ENCODE data around the gene HOXD11.

Gene HOXD11

DNA sequence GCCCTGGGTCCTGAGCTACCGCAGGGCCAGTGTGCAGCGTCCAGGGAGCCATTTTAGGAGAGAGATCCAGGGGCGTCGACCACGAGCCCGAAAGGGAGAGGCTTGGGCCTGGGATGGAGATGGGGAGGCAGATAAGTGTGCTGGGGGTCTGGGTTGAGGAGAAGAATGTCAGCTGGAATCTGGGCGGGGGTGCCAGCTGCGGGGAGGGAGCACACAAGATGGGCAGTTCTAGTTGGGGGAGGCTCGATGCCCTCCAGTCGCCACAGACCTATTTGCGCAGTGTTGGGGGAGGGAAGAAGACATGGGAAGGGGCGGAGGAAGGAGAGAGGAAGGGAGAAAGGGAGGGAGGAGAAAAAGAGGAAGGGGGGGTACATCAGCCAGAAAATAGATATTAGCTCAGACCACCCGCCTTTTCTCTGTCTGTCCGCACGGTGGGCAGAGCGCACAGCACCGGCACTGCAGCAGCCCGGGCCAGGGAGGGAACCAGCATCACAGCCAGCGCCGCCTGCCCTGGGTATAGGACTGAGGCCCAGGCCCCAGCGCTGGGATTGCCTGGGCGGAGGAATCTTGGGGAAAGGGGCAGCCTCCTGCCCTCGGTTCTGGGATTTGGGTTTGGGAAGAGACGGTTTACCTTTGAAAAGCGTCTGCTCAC is 1.9 kb upstream of the HOXD11 start:
- DNase-seq (ENCODE audit: low read depth, low spot score) = no peak

DNA sequence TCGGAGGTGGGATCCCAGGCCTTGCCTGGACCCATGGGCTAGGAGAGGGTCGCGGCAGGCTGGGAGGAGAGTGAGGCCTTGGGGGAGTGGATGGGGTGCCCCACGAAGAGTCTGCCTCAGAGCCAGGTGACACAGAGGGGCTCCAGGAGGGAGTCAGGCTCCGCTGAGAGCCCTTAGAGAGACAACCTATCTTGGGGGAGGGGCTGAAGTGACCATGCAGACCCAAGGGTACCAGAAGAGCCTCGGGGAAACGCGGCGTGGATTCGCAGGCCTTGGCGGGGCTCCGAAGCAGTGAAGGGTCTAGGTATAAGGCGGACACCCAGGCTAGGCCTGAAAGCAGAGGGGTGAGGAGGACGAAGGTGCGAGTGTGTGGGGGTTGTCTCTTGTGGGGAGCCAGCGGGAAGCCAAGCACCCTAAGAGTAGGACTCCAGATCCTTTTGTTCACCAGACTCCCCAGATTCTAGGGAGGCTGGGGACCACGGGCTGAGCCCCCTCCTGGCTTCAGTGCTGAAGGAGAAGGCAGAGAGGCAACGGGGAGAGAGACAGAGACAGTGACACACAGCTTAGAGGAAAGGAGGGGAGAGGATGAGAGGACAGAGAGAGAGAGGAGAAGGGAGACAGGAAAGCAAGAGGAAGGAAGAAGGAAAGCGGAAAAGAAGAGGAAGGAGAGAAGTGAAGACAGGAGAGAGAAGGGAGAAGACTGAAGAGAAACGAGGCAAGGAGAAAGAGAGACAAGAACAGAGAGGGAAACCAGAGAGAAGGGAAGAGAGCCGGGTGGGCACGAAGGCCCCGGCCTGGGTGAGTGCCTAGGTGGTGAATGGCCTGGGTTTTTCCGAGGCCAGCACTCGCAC is 1.1 kb upstream of the HOXD11 start:
- DNase-seq (ENCODE audit: low read depth, low spot score) = no peak

DNA sequence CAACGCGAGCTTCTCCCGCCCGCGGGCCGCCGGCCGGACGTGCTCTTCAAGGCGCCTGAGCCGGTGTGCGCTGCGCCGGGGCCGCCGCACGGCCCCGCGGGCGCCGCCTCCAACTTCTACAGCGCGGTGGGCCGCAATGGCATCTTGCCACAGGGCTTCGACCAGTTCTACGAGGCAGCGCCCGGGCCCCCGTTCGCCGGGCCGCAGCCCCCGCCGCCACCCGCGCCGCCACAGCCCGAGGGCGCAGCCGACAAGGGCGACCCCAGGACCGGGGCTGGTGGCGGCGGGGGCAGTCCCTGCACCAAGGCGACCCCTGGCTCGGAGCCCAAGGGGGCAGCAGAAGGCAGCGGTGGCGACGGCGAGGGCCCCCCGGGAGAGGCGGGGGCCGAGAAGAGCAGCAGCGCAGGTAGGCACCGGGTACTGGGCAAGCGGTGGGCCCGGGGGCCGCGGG is 676 bp downstream of the HOXD11 start:
- no peak for DNase-seq (ENCODE audit: low read depth, low spot score)

DNA sequence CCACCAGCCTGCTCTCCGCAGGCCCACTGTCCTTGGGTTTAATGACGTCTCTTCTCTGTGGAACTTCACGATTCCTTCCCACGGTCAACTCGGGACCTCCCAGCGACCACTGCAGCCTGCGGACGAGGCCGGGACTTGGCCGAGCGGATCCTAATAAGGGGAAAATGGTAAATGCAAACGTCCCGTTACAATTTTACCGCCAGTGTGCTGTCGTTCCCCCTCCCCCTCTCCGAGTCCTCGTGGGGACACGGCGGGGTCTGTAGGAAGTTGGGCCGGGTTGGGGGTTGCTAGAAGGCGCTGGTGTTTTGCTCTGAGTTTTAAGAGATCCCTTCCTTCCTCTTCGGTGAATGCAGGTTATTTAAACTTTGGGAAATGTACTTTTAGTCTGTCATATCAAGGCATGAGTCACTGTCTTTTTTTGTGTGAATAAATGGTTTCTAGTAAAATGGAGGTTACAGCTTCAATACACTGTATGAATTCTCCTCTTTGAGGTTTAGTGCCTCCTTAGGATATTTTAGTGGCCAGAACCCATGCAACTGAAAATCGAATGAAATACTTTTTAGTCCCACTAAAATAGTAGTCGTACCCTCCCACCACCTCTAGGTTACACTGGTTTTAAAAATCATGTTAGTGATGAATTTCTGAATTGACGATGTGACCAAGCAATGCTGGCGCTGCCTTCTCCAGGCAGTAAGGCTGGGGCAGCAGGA is 2.3 kb downstream of the HOXD11 start:
- no peak for DNase-seq (ENCODE audit: low read depth, low spot score)

DNA sequence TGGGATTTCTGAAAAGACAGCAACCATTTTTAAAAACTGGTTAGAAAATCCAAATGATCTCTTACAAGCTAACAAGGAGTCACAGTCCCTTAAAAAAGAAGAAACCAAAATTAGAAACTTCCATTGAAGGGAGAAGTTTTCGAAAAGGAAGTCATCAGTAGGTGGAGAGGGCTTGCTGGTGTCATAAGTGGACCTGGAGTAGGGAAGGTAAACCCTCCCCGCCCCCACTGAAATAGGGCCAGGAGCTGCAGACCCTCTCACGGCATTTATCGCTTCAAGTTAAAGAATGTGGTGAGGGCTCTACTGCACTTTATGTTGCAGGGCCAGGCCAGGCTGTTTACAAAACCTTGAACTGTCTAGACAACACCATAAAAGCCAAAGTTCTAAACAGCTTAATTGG is 2.9 kb downstream of the HOXD11 start:
- no peak for DNase-seq (ENCODE audit: low read depth, low spot score)

DNA sequence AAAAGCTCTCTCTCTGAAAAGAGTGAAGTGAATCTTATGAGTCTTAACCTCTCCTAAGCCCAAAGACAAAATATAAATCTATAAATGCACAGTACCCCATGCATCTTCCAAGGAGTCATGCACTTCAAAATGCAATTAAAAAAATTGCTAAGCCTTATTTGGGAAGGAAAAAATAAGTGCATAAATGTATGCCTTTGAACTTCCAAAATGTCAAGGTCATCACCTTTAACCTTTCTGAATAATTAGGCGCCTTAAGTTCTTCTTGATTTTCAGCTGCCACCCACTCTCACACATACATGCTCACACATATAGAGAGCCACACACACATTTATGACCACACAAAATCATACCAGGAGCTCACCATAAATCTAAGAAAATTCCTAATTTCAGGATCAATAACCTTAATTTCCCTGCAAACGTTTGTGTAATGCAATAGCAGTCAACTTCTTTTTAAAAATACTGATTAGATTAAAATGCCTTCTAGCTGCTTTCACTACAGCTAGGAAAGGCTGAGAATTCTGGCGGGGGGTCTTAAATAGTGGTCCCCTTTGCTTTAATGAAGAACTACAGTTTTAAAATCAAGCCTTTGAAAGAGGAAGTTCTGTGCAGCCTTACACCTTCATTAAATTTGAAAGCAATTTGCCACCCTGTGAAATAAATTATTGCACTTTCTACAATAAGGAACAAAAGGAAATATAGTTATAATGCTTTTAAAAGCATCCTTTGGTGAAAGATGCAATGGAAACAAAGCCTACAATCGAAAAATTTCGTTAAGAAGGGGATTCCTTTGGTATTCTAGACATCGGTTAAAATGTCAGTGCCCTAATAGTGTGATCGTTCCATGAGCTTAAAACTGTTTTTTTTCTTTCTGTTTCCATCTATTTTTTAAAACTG is 3.6 kb downstream of the HOXD11 start:
- no peak for DNase-seq (ENCODE audit: low read depth, low spot score)

DNA sequence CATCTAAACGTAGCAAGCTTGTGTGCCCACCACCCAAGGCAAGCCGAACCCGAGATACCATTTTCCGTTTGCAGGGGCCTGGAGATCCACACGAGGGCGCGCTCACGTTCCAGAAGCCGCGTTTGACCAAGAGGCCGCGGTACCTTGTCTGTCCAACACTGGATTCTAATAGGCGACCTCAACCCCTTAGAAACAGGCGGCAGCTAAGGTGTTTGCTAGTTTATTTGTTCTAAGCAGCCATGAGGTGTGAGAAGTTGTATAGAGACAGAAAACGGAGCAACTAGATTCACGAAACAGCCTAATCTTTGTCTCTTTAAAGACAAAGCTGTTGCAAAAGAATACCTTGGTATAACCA is 4.2 kb downstream of the HOXD11 start:
- DNase-seq (ENCODE audit: low read depth, low spot score) = no peak

DNA sequence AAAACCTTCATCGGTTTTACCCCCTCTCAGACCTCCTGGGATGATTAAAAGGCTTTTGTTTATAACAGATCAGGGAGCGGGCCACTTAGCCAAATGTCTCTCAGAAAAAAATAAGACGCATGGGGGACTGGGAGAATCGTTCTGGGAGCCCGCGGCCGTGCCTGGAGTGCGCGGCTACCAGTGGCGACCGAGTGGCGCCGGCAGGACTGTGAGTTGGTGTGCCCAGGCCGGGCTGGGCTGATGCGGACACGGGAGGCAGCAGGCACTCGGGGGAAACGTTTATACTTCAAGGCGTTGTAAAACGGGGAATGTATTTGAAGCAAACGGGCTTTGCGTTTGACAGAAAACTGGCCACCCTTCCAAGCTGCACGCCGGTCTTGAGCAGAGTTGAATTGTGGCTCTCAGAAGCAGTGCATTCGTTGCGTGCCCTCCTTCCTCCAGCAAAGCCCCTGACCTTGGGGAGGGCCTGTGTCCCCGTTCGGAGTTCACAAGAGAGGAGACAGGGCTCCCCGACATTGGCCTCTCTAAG is 4.8 kb downstream of the HOXD11 start:
- DNase-seq (ENCODE audit: low read depth, low spot score) = no peak

DNA sequence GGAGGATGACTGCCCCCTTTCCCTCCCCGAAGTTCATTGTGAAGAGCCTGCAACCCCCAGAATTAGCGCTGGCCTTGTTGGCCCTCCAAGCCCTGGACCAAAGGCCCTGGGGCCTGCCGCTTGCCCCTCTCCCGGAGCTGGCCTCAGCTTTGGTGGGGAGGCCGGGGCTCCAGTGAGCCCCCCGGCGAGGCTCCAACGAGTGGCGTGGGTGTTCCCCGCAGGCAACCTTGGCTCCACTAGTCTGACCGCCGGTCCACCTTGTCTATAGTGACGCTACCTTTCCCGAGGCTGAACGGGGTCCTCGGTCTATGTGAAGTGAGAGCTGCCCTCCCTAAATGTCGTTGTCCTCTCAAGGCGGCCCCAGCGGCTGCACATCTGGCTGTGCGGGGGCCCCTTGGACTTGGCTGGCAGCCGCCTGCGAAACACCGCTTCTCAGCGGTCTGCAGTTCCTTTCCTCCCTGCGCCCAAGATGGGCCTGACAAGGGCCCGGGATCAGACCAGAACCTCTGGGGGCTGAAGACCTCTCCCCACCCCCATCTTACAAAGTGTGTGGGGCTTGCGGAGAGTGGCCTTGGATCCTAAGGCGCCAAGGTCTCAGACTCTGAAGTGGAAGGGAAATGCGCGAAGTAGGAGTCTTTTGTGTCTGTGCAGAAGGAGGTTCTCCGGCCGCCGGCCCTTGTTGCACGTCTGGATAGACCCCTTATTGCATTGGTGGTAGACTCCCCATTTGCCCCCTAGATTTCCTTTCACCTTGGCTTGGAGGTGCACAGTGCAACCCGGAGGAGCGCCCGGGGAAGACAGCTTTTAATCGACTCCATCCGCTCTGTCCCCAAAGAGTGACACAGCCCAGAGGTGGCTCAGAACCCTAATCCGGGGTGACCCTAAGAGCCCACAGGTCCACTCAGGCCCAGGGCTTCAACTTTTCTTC is 5.6 kb downstream of the HOXD11 start:
- DNase-seq (ENCODE audit: low read depth, low spot score) = no peak

DNA sequence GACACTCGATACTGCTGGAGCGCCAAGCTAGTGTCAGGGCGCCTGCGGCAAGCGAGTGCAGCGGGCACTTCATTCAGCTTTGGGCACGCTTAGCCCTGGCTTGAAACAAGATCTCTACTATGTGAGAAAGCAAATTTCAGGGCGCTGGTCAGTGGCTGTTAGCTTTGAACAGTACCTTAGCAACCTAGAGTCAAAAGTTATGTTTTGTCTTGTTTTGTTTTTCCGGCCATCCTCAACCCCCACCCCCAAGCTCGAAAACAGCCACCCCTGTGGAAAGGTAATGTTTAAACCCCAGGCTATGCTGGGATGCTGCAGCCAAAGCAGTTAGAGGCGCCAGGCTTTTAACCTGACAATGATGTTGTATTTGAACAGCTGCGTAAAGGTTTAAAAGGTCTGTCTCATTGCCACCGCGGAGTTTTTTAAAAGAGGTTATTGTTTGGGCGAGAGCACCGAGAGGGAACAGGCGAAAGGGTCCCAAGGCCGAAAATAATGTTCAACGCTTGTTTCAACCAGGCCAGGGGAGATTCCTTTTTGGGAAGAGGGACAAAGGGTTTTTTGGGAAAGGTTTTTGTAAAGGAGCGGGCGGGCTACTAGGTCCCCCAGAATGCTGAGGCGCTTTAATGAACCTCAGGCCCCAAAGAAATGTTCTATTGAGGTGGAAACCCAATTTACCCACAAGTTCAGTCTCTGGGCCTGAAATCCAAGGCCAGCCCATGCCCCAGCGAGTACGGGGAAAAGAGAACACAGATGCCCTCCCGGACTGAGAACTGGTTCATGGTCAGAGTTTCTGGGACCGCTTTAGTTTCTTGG is 7.2 kb downstream of the HOXD11 start:
- DNase-seq (ENCODE audit: low read depth, low spot score) = no peak

DNA sequence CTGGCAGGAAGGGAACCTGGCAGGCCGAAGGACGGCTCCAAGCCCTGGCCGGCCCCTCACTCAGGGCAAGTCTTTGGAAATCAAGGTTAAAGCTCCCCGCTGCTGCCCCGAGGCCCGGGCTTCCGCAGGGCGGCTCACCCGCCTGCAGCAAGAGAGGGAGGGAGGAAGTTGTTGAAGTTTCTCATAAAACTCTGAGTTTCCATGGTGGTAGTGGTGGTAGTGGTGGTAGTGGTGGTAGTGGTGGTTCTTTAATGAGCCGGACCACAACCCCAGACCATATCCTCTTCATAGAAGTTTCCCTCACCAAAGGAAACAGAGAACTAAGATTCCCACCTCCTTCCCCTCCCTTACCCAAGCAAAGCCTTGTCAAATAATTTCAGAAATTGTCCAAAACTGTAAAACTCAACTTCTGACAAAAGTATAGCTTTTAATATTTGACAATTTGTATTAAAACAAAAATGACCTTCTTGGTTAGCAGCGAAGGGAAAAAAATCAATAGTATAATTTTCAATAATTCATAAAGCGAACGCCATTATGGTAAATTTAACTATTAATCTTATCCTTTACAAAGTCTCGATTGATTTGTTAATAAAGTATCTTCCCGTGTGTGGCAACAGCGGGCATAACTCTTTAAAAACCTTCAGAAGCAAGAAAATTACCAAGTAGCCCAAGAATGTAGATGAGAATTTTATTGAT is 8.0 kb downstream of the HOXD11 start:
- no peak for DNase-seq (ENCODE audit: low read depth, low spot score)

DNA sequence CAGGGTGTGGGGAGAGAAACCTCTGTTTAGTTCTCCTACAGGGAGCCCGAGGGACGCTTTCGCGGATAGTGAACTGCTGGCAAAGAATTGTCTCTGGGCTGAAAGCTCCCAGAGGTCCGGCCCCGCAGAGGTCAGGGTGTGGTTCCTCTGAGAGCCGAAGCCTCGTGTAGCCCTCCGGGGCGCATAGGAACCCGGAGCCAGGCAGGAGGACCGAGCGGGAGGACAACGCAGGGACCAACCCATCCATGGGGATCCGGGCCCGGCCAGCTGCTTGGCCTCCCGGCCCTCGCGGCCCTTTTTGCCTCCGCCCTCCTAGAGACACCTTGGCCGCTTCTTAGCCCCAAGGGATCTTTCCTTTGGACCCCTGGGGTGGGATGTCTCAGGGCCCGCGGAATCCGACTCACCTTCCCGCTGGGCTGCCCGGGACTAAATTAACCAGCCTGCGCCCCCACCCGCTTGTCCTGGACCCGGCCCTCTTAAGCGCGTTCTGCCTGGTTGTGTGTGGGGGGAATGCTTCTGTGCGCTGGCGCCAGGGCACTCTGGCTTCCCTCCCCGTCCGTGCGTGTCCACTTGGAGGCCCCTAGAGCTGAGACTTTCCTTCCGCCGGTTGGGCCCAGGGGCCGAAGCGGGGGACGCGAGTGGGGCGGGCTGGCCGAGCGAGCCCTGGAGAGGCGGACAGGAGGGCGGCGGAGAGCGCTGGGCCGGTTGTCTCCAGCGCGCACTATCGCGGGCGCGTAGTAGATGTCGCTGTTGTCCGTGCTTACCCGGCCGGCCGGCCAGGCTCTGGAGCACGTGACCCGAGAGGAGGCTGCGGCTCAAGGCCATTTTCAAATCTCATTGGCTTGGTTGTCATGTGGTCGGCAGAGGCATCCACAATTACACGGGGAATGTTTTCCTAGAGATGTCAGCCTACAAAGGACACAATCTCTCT is 9.1 kb downstream of the HOXD11 start, which contains the start of gene HOXD10:
TSS of gene HOXD10 (plus strand) at position 896 of the 931 bp plus-strand sequence. CDS start 56 bp downstream, outside the sequence.
- no peak for DNase-seq (ENCODE audit: low read depth, low spot score)

DNA sequence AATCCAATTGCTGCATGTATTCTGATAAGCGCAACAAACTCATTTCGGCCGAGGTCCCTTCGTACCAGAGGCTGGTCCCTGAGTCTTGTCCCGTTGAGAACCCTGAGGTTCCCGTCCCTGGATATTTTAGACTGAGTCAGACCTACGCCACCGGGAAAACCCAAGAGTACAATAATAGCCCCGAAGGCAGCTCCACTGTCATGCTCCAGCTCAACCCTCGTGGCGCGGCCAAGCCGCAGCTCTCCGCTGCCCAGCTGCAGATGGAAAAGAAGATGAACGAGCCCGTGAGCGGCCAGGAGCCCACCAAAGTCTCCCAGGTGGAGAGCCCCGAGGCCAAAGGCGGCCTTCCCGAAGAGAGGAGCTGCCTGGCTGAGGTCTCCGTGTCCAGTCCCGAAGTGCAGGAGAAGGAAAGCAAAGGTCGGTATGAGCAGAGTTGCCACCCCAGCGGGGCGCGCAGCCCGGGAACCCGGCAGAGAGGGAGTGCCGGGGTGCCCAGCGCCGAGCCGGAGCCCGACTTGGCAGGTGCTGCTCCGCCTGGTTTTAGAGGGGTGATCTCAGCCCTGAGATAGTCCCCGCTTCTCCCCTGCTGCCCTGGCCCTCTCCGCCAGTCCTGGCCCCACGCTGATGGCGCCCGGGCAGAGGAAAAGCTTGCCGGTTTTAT is 10.2 kb downstream of the HOXD11 start:
- no peak for DNase-seq (ENCODE audit: low read depth, low spot score)

DNA sequence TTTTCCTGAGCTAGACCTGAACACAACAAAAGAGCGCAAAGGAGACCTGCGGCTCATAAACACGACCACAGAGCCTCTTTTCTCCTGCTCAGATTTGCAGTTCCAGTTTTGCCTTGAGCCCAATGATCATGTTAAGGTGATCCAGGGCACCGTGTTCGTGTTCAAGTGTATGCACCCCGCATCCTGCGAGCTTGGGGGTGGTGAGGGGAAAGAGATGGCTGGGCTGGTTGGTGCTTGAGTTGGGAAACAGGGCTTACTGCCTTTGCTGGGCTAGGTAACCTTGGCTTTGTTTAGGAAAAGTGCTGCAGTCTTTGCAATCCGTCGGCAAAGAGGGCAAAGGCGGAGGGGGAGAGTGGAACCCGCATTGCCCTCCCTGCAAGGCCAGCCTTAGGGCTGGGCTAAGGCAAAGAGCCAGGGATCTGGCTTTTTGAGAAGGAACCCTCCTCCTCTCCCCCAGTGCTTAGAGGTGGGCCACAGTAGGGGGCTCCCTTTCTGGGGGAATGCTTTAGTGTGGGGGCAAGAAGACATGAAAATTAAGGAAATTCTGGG is 10.8 kb downstream of the HOXD11 start:
- DNase-seq (ENCODE audit: low read depth, low spot score) = no peak

DNA sequence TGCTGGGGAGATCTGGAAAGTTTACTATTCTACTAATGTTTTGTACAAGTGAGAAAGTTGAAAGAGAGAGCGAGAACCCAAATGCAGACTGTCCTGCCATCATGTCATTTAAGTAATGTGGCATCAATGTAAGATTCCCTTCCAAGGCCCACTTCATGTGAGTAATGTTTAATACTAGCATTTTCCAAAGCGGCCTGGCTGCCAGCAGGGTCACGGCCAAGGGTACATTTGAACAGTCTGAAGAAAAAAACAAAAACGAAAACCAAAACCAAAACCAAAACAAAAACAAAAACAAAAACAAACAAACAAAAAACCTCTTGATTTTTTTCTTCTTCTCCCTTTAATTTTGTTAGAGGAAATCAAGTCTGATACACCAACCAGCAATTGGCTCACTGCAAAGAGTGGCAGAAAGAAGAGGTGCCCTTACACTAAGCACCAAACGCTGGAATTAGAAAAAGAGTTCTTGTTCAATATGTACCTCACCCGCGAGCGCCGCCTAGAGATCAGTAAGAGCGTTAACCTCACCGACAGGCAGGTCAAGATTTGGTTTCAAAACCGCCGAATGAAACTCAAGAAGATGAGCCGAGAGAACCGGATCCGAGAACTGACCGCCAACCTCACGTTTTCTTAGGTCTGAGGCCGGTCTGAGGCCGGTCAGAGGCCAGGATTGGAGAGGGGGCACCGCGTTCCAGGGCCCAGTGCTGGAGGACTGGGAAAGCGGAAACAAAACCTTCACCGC is 11.7 kb downstream of the HOXD11 start:
- DNase-seq (ENCODE audit: low read depth, low spot score) = no peak
